Mononuclear cell (primary cell): ENCODE results near the gene WWTR1. TPM values are rescaled to one million over a fixed set of nuclear protein-coding genes. Genes with fewer than 3 reads are reported as not detected.

Experiments used
- H3K27me3 ChIP-seq: 2 replicates; pipeline ENCODE4 v1.6.0; 2011; ENCODE audit warnings: low read length, control low read depth; ENCODE audit not compliant: insufficient read depth
- H3K4me1 ChIP-seq: 2 replicates; pipeline ENCODE4 v1.5.1; 2011; ENCODE audit warnings: mild to moderate bottlenecking, low read length, control low read depth; ENCODE audit not compliant: insufficient read depth
- H3K4me3 ChIP-seq: 2 replicates; pipeline ENCODE4 v1.5.1; 2011; ENCODE audit warnings: mild to moderate bottlenecking, low read length, moderate library complexity
- H3K9me3 ChIP-seq: 2 replicates; pipeline ENCODE4 v1.5.1; 2011; ENCODE audit warnings: low read depth, mild to moderate bottlenecking, control low read depth, low read length
- total RNA-seq: library from RNA; depleted of rRNA; stranded (reverse); fragments of >200 nt; gene quantifications from one replicate; pipeline ENCODE4 v1.2.3, GENCODE V29; 2012

WWTR1 gene
- total RNA-seq, 1 donor, result 0.31 TPM

DNA sequence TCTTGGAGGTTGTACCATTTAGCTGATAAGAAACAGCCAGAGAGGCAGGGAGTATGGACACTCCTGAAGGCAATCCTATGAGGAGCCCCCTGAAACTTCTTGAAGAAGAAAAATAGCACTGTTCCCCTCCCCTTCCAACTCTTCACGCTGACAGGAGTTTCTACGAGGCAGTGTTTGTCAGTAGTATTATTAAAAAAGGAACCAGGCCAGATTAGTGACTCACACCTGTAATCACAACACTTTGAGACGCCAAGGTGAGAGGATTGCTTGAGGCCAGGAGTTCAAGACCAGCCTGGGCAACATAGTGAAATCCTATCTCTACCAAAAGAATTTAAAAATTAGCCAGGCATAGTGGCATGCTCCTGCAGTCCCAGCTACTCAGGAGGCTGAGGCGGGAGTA is 38.7 kb downstream of the WWTR1 start:
- no peak overlapping the region for H3K4me3 ChIP-seq
- H3K9me3 ChIP-seq, result no peaks in the 10 kb centered on the region
- peaks cover 4% of the 10 kb centered on the region for H3K4me1 ChIP-seq
- H3K27me3 ChIP-seq, result peaks cover 67% of the 10 kb centered on the region

DNA sequence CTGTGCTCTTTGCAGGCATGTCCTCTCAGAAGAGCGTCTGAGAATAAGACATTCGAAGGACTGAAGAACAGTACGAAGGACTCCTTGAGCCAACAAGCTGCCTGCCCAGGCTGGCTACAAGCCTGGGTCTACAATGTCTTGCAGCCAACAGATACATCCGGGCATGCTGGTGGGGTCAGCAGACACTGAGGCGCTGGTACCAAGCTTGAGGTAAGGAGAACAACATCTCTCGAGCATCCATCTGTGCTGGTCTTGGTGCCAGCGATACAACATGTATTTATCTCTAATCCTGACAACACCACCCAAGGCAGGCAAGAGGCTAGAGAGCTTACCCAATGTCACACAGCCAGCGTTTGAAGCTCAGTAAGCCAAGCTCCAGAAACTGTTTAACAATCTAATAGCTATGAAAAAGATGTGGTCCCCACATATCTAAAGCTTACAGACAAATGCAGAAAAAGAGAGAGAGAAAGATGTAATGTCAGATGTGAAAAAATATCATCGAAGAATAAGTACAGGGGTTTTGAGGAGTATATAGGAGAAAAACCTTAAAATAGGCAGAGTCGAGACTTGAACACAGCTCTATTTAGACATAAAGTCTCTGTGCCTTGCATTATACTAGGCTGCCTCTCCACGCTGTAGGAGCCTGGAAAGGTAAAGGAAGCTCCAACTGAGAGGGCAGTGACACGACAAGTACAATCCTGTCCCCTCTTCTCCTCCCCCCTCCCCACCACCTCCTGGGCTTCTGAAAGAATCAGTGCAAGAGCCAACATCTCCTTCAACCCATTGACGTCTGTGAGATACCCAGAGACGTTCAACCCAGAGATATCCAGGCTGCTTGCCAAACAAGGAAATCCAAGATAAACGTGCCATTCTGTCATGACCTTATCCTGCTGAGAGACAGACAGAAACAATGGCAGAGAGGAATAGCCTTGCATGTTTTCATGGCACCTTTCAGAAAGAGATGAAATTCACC is 39.4 kb downstream of the WWTR1 start:
- no peaks in the 10 kb centered on the region for H3K9me3 ChIP-seq
- H3K27me3 ChIP-seq, result peaks cover 72% of the 10 kb centered on the region
- H3K4me1 ChIP-seq, result no peaks in the 10 kb centered on the region
- H3K4me3 ChIP-seq, result no peak overlapping the region

DNA sequence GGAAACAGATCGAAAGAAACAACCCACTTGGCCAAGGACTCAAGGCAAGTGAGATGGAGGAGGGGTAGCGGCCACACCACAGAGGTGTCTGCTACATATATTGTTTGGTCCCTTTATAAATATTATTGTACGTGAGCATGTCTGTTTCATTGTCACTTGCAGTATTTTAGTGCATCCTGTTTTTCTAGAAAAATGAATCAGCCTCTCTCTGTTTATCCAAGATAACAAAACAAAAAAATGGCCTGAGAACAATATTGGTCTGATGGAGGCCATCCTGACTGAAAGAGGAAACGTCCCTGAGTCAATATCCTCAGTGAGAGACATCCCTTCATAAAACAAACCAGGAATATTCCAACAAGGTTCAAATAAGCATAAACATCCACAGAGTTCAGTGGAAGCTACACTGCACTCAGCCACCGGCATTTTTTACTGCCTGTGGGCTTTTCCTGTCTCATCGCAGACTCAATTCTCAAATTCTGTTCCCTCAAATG is 42.0 kb downstream of the WWTR1 start:
- H3K27me3 ChIP-seq, result peaks cover 80% of the 10 kb centered on the region
- H3K9me3 ChIP-seq, result no peaks in the 10 kb centered on the region
- no peaks in the 10 kb centered on the region for H3K4me1 ChIP-seq

DNA sequence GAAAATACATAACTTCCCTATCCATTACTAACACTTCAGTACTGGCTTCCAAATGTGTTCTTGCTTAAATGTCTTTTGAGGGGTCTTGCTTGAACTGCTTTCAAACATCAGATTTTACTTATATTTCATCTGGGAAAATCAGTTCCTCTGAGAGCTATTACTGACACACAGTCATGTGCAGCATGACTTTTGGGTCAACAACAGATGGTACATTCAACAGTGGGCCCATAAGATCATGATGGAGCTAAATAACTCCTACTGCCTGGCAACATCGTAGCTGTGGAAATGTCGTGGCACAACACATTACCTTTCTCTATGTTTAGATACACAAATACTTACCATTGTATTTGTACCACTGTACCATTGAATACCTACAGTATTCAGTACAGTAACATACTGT is 43.8 kb downstream of the WWTR1 start:
- peaks cover 68% of the 10 kb centered on the region for H3K27me3 ChIP-seq
- H3K4me3 ChIP-seq, result no peak overlapping the region
- H3K4me1 ChIP-seq, result no peaks in the 10 kb centered on the region
- H3K9me3 ChIP-seq, result no peaks in the 10 kb centered on the region

More for the DNA sequence above, 42.0 kb downstream of the WWTR1 start:
- no peak overlapping the region for H3K4me3 ChIP-seq

DNA sequence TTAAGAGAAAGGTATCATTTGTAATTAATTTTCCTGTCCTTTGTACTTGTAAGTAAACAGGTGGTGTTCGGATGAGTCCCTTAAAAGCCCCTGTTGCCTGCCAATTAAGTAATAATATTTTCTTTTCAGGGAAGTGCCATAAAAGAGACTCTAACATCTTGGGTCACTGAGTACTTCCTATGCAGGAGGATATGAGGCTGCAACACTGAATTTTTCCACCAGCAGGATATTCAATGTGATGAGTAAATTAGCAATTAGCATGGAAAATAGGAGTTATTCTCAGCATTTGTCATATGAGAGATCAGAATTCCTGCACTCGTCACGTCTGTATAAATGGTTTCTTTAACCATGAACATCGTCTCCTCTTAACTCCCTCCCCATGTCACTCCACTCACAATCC is 45.4 kb downstream of the WWTR1 start:
- Histone ChIP-seq H3K4me1 (no peaks in the 10 kb centered on the region), H3K4me3 (no peak overlapping the region), H3K9me3 (no peaks in the 10 kb centered on the region), H3K27me3 (peaks cover 52% of the 10 kb centered on the region)

DNA sequence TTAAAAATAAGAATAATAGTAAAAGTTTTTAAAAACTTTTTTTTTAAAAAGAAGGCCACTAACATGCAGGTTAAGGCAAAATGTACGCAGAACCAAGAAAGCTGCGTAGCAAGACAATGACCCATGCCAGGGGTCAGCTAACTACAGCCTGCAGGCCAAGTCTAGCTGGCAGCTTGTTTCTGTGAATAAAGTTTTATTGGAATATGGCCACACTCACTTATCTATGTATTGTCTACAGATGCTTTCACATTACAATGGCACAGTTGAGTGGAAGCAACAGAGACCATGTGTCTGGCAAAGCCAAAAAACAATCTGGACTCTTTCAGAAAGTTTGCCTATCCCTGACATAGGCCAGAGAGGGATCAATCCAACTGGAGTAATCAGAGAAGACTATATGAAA is 46.7 kb downstream of the WWTR1 start:
- no peaks in the 10 kb centered on the region for H3K9me3 ChIP-seq
- peaks cover 43% of the 10 kb centered on the region for H3K27me3 ChIP-seq
- no peaks in the 10 kb centered on the region for H3K4me1 ChIP-seq
- H3K4me3 ChIP-seq, result no peak overlapping the region

DNA sequence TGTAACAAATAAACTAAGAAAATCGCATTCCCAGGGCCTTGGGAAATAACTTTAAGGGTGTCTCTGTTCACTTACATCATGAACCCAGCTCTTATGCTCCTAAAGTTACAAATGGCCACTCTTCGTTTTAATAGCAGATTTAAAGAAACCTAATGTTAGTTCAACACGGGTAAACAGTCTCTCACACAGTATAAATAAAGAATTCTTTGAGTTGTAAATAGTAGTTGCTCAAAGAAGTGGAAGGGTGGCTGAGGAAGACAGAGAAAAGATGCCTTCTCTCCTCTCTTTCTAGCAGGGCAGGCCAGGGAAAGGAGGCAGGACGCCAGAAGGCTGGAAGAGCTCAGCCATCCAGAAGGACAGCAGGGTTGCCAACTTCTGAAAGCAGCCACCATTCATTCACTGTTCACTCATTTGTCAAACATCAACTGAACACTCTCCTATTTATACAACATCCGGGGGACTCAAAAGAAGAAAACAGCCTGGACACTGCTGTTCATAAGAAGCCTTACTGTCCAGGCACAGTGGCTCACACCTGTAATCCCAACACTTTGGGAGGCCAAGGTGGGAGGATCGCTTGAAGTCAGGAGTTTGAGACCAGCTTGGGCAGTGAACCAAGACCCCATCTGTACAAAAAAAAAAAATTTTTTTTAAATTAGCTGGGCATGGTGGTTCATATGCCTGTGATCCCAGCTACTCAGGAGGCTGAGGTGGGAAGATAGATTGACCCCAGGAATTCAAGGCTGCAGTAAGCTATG is 47.3 kb downstream of the WWTR1 start:
- Histone ChIP-seq H3K9me3 (no peaks in the 10 kb centered on the region), H3K4me1 (no peaks in the 10 kb centered on the region), H3K27me3 (peaks cover 41% of the 10 kb centered on the region), H3K4me3 (no peak overlapping the region)

DNA sequence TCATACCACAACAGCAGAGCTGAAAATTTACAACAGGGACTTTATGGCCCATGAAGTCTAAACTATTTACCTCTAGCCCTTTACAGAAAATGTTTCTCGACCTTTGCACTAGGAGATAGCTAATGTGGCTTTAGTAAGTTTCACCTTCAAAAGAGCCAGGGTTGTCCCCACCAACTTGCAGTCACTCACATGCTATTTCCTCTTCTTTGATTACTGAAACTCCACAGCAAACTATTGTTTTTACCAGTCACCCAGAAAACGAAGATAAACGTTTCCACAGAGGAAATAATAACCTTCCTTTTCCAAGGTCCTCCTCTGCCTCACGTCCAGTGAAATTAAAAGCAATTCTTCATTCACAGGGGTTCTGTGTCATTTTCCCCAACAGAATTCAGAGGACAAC is 48.2 kb downstream of the WWTR1 start:
- H3K9me3 ChIP-seq, result no peaks in the 10 kb centered on the region
- H3K27me3 ChIP-seq, result peaks cover 35% of the 10 kb centered on the region
- no peaks in the 10 kb centered on the region for H3K4me1 ChIP-seq
- H3K4me3 ChIP-seq, result no peak overlapping the region

DNA sequence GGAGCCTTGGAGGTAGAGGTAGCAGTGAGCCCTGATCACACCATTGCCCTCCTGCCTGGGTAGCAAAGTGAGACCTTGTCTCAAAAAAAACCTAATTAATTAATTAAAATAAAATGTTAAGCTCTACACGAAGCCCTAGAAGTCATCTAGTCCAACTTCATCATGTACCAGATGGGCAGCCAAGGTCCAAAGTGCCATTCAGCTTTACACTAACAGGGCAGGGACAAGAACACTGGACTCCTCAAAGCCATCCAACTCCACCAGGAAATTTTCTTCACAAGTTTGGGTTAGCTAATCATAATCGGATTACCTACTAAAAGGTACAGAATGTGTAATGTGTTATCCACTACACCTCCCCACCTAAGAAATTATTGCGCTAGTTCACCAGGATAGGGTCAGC is 48.8 kb downstream of the WWTR1 start:
- Histone ChIP-seq H3K4me1 (no peaks in the 10 kb centered on the region), H3K4me3 (no peak overlapping the region), H3K27me3 (peaks cover 34% of the 10 kb centered on the region), H3K9me3 (no peaks in the 10 kb centered on the region)

DNA sequence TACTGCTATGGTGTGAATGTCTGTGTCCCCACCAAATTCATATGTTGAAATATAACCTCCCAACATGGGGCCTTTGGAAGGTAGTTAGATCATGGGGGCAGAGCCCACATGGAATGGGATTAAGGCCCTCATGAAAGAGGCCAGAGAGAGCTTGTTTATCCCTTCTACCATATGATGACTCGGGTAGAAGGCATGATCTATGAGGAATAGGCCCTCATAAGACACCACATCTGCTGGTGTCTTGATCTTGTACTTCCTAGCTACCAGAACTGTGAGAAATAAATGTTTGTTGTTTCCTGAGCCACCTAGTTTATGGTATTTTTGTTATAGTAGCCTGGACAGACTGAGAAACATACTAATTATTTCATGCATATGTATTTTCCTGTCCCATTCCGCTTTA is 51.9 kb downstream of the WWTR1 start:
- Histone ChIP-seq H3K27me3 (peaks cover 12% of the 10 kb centered on the region), H3K9me3 (no peaks in the 10 kb centered on the region), H3K4me1 (no peaks in the 10 kb centered on the region), H3K4me3 (no peak overlapping the region)

DNA sequence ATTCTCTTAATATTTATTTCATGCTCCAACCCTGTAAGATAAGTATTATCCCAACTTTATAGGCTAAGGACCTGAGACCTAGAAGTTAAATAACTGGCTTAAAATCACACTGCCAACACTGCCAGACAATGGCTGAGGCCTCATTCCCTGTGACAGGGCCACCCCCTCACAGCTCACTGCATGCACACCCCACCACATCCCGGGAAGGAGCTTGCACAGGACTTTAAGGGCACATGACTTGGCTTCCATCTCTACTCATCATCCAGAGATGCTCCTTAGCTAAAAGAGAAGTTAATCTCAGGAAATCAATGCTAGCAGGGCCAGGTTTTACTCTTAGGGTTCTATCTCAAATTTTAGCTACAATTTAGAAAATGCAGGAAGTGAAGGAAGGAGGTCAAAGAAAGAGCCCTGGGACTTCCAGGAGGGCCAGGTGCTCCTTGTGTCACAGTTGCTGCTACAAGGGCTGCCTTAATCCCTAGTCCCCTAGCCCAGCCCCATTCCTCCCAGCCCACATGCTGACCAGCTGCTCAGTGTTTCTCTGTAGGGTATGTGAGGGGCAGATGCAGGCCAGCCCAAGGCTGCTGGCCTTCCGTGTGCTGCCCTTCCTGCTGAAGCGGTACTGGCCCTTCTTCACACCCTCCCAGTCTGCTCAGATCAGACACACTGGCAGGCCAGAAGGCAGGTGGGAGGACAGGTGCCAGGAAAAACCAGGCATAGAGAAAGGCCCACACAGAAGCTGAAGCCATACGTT is 53.5 kb downstream of the WWTR1 start:
- Histone ChIP-seq H3K4me1 (no peaks in the 10 kb centered on the region), H3K9me3 (no peaks in the 10 kb centered on the region), H3K4me3 (no peak overlapping the region), H3K27me3 (peaks cover 8% of the 10 kb centered on the region)

DNA sequence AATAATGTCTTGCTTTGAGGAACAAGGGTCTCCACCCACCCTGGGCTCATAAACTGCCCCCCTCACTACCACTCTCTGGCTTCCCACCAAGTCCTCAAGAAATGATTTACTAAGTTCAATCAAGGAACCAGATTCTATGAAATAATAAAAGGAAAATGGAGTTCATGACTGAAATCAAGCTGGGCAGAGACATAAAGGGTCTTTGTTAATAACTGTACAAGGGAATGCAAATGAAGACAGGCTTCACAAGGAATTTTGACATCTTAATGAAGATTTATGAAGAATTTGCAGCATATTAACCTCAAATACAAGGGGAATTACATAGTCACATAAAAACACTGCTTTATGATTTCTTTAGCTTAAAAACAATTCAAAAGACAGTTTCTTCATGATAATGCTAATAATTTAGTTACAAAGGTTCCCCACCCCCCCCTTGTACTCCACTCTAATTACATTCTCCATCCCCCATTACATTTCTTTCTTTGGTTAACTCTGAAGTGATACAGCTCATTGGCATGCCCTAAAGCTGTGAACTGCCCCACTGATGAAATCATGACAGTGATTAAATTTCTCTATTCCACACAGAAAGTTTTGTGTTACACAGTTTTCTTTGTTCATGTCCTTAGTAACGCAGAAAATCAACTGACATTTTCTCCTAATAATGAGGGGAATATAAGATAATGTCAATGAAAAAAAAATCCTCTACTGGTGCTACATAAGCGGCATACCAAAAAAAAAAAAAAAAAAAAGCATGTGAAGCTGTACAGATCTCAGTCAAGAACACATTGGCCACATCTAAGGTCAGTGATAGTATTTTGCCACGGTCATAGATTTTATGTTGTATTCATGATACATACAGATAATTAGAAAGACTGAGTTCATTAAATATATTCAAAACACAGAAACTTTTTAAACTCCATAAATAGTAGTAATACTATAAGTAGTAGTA is 54.4 kb downstream of the WWTR1 start:
- no peaks in the 10 kb centered on the region for H3K4me1 ChIP-seq
- no peaks in the 10 kb centered on the region for H3K9me3 ChIP-seq
- no peak overlapping the region for H3K4me3 ChIP-seq
- H3K27me3 ChIP-seq, result peaks cover 8% of the 10 kb centered on the region

DNA sequence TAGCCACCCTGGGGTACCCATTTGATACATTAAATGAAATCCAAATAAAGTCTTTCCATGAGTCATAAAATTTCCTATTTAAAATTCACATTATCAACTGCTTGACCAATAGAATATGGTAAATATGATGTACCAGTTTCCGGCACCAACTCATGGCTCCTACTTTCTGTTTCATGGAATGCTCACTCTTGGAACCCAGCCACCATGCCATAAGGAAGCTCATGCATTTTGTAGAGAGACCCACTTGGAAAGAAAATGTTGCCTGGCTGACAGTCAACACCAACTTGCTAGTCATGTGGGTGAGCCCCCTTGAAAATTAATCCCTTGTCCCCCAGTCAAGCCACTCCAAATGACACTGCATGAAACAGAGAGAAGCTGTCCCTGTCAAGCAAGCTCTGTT is 57.2 kb downstream of the WWTR1 start:
- Histone ChIP-seq H3K27me3 (peaks cover 8% of the 10 kb centered on the region), H3K9me3 (no peaks in the 10 kb centered on the region), H3K4me3 (no peak overlapping the region), H3K4me1 (no peaks in the 10 kb centered on the region)

DNA sequence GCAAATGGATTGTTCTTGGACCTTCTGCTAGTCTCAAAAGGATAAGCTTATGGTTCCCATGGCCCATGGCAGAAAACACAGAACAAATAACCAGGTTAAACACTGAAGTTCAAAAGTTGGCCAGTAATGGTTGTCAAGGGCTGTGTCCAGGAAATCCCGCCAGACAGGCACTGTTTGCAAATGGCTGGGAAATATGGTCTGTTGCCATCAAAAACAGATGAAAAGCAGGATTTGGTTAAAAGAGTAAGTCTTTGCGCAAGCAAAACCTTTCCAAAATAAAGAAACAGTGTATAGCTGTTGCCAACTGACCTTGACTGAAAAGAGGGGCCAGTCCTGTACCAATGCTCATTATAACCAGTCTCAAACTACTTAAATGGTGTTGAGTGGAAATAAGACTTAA is 58.6 kb downstream of the WWTR1 start:
- Histone ChIP-seq H3K9me3 (no peaks in the 10 kb centered on the region), H3K4me3 (no peak overlapping the region), H3K4me1 (no peaks in the 10 kb centered on the region), H3K27me3 (peaks cover 1% of the 10 kb centered on the region)
